ENCODE results near the gene CD47.

Gene CD47

GRCh38 chr3:108046247-108046646, 44.6 kb downstream of the CD47 start:
- no peak for DNase-seq

- no peak for DNase-seq
Measured at GRCh38 chr3:108044699-108045098, 46.1 kb downstream of the CD47 start.

GRCh38 chr3:108042300-108042699, 48.5 kb downstream of the CD47 start:
- no peak for DNase-seq

GRCh38 chr3:108041253-108041652, 49.6 kb downstream of the CD47 start:
- DNase-seq, result no peak

- no peak for DNase-seq
Measured at GRCh38 chr3:108037770-108038169, 53.1 kb downstream of the CD47 start.

GRCh38 chr3:108036984-108037741, 53.7 kb downstream of the CD47 start:
- DNase-seq, result no peak

- no peak for DNase-seq
Measured at GRCh38 chr3:108036401-108036800, 54.4 kb downstream of the CD47 start.

- DNase-seq, result no peak
Measured at GRCh38 chr3:108035751-108036150, 55.1 kb downstream of the CD47 start.

- no peak for DNase-seq
Measured at GRCh38 chr3:108031895-108032294, 58.9 kb downstream of the CD47 start.

GRCh38 chr3:108030960-108031359, 59.9 kb downstream of the CD47 start:
- no peak for DNase-seq

GRCh38 chr3:108029466-108029865, 61.4 kb downstream of the CD47 start:
- DNase-seq, result no peak

- DNase-seq, result no peak
Measured at GRCh38 chr3:108028896-108029295, 61.9 kb downstream of the CD47 start.

- no peak for DNase-seq
Measured at GRCh38 chr3:108025177-108025576, 65.7 kb downstream of the CD47 start.

- DNase-seq, result no peak
Measured at GRCh38 chr3:108024146-108024850, 66.5 kb downstream of the CD47 start.

- DNase-seq, result no peak
Measured at GRCh38 chr3:108022256-108023150, 68.3 kb downstream of the CD47 start.

GRCh38 chr3:108021533-108021932, 69.3 kb downstream of the CD47 start:
- no peak for DNase-seq

GRCh38 chr3:108021131-108021530, 69.7 kb downstream of the CD47 start:
- no peak for DNase-seq

GRCh38 chr3:108018552-108018951, 72.3 kb downstream of the CD47 start:
- no peak for DNase-seq

- DNase-seq, result no peak
Measured at GRCh38 chr3:108017587-108017986, 73.2 kb downstream of the CD47 start.

GRCh38 chr3:108014943-108015342, 75.9 kb downstream of the CD47 start:
- no peak for DNase-seq

- no peak for DNase-seq
Measured at GRCh38 chr3:108013141-108014055, 77.4 kb downstream of the CD47 start.

GRCh38 chr3:108012304-108012703, 78.5 kb downstream of the CD47 start:
- no peak for DNase-seq
